ENCODE measurements around the gene HRH4. TPM values are rescaled to one million over a fixed set of nuclear protein-coding genes. Genes with fewer than 3 reads are reported as not detected.

The HRH4 gene, protein sequence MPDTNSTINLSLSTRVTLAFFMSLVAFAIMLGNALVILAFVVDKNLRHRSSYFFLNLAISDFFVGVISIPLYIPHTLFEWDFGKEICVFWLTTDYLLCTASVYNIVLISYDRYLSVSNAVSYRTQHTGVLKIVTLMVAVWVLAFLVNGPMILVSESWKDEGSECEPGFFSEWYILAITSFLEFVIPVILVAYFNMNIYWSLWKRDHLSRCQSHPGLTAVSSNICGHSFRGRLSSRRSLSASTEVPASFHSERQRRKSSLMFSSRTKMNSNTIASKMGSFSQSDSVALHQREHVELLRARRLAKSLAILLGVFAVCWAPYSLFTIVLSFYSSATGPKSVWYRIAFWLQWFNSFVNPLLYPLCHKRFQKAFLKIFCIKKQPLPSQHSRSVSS
- under 1 TPM in 7 of 8 experiments, not detected in 1; 0.08 to 0.28 (median 0.15) TPM for total RNA-seq

DNA sequence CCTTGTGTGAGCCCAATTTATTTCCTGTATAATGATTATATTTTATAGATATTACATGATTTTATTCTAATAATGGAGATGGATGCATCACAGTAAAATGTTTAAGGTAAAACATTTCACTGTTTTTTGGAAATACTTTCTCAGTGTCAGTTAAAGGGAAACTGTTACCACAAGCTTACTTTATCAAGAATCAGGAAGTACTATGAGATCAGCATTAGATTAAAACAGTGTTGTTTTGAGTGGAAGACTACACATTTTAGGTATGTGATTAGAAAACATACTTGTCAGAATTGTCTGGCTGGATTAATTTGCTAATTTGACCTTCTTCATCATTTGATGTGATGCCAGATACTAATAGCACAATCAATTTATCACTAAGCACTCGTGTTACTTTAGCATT lies at the start of gene HRH4:
TSS of gene HRH4 (plus strand) at position 250 of the 400 bp plus-strand sequence. CDS start at position 342, 92 bp downstream.
- in situ Hi-C loops (cut with MboI; ENCODE audit: low pct_unique_long_range_greater_than_20kb in 2 of 9, low sequenced_read_pairs in 9 of 9, unreplicated experiment in 9 of 9): no loop called here
- no peak within 1 kb of the TSS for H3K27ac ChIP-seq
- no peak within 1 kb of the TSS for H3K4me3 ChIP-seq
- 0 to 100% (median 91%) methylated on average over 1 of the region's 1 CpG; no CpG with 5 or more reads in 2 of the 10 experiments for WGBS, 10 experiments
- ATAC-seq (replicated peaks in 6 of 8): no peak
- H3K4me1 ChIP-seq (replicated peaks in 1 of 2): no peaks in the 10 kb centered on the region

DNA sequence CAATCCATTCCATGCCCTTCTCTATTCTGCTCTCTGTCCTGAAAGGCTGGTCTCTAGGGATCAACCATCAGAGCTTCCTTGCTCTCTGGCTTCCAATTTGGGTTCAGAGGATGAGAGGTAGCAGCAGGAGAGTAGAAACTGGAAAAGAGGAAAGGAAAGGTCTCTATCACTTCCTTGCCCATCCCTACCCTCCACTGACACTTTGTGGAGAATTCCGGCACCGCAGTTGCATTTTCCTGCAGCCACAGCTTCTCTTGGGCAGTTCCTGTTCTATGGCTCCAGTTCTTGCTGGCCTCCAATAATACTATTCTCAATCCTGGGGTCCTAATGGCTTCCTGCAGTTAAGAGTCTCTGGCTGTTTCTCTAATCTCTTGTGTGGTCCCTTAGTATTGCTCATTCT lies 47.3 kb upstream of the HRH4 start:
- in situ Hi-C loops (cut with MboI; ENCODE audit: low pct_unique_long_range_greater_than_20kb in 2 of 9, low sequenced_read_pairs in 9 of 9, unreplicated experiment in 9 of 9): no loop called here
- peak in 3 of 8 experiments; percentile 48 to 69 (median 53) for ATAC-seq (replicated peaks in 6 of 8)
- 10 to 93% (median 55%) methylated on average over 2 of the region's 2 CpGs; no CpG with 5 or more reads in 5 of the 10 experiments for WGBS, 10 experiments
- H3K27ac ChIP-seq: no peak overlapping the region
- no peaks in the 10 kb centered on the region for H3K4me1 ChIP-seq (replicated peaks in 1 of 2)
- no peak overlapping the region for H3K4me3 ChIP-seq

DNA sequence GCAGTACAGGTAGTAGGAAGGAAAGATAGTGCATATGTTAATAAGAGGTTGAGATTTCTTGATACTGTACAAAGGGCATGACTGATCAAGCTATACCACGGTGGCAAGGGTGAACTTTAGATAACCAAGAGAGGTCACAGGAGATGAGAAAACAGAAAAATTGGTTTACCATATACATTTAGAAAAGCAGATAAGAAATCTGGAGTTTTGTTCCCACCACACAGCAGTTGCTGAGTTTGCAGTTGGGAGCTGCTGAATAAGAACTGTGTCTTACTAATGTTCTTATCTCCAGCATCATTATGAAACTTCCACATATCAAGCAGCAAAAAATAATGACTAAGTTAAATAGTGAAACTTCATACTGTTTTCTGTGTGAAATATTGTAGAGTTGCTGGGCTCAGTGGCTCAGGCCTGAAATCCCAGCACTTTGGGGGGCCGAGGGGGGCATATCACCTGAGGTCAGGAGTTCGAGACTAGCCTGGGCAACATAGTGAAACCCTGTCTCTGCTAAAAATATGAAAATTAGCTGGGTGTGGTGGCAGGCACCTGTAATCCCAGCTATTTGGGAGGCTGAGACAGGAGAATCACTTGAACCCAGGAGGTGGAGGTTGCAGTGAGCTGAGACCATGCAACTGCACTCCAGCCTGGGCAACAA lies 46.0 kb upstream of the HRH4 start:
- no peak overlapping the region for H3K4me3 ChIP-seq
- no peak overlapping the region for H3K27ac ChIP-seq
- in situ Hi-C loops (cut with MboI; ENCODE audit: low pct_unique_long_range_greater_than_20kb in 2 of 9, low sequenced_read_pairs in 9 of 9, unreplicated experiment in 9 of 9): no loop called here
- ATAC-seq (replicated peaks in 6 of 8): no peak
- H3K4me1 ChIP-seq (replicated peaks in 1 of 2): no peaks in the 10 kb centered on the region
- 4 to 100% (median 91%) methylated on average over 1 to 3 of the region's 3 CpGs for WGBS, 10 experiments

DNA sequence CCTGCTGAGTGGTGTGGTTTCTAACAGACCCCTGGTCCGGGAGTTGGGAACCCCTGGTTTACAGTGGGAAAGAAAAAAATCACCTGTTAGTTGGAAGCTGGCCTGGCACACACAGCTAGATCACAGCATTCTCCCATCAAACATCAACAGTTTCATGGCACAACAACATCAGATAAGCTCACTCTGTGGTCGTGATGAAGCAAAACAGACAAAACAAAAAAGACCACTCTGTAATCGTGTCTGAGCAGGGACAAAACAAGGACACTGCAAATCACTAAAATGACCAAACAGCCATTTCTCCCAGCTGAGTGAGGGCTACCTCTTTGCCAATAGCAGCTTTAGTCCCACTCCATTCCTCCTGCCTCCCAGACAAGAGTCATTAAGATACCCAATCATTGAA lies 43.0 kb upstream of the HRH4 start:
- 10 to 81% (median 56%) methylated on average over 1 to 3 of the region's 3 CpGs; no CpG with 5 or more reads in 3 of the 10 experiments for WGBS, 10 experiments
- H3K4me3 ChIP-seq: no peak overlapping the region
- in situ Hi-C loops (cut with MboI; ENCODE audit: low pct_unique_long_range_greater_than_20kb in 2 of 9, low sequenced_read_pairs in 9 of 9, unreplicated experiment in 9 of 9): no loop called here
- H3K4me1 ChIP-seq (replicated peaks in 1 of 2): no peaks in the 10 kb centered on the region
- ATAC-seq (replicated peaks in 6 of 8): no peak
- no peak overlapping the region for H3K27ac ChIP-seq

DNA sequence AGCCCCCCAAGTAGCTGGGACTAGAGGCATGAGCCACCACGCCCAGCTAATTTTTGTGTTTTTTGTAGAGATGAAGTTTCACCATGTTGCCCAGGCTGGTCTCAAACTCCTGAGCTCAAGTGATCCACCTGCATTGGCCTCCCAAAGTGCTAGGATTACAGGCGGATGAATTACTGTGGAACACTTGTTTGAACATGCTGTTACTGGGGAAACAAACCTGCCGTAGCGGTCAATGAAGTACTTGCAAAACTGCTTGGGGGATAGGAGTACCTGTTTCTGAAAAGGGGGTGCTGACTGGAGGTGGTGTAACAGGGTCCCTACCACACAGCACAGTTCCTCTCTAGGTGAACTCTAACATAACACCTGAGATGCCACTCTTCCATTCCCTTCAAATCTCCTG lies 39.9 kb upstream of the HRH4 start:
- Histone ChIP-seq H3K4me1 (replicated peaks in 1 of 2) (no peaks in the 10 kb centered on the region), H3K4me3 (no peak overlapping the region), H3K27ac (no peak overlapping the region)
- ATAC-seq (replicated peaks in 6 of 8): no peak
- in situ Hi-C loops (cut with MboI; ENCODE audit: low pct_unique_long_range_greater_than_20kb in 2 of 9, low sequenced_read_pairs in 9 of 9, unreplicated experiment in 9 of 9): no loop called here
- 13 to 100% (median 80%) methylated on average over 1 to 3 of the region's 4 CpGs; no CpG with 5 or more reads in 3 of the 10 experiments for WGBS, 10 experiments

DNA sequence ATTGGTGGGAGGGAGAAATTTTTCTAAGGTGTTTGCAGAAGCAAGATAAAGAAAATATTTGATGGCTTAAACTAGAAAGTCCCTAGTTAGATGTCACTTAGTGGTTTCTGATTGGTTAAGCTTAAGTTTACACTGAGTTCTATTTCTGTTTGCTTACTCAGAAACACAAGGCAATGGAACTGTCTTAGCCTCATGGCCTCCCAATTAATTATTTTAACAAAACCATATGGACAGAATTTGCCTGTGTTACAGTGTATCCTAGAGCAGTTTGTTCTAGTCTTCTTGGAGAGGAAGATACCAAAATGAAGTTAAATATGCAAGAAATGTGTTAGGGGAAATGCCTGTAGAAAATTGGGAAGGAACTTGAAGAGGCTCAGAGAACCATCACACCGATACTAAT lies 38.6 kb upstream of the HRH4 start:
- Histone ChIP-seq H3K27ac (no peak overlapping the region), H3K4me3 (no peak overlapping the region), H3K4me1 (replicated peaks in 1 of 2) (peaks cover 5 to 6% of the 10 kb centered on the region in 2 donors)
- in situ Hi-C loops (cut with MboI; ENCODE audit: low pct_unique_long_range_greater_than_20kb in 2 of 9, low sequenced_read_pairs in 9 of 9, unreplicated experiment in 9 of 9): no loop called here
- 0 to 100% (median 67%) methylated on average over 1 of the region's 1 CpG; no CpG with 5 or more reads in 5 of the 10 experiments for WGBS, 10 experiments
- no peak for ATAC-seq (replicated peaks in 6 of 8)

DNA sequence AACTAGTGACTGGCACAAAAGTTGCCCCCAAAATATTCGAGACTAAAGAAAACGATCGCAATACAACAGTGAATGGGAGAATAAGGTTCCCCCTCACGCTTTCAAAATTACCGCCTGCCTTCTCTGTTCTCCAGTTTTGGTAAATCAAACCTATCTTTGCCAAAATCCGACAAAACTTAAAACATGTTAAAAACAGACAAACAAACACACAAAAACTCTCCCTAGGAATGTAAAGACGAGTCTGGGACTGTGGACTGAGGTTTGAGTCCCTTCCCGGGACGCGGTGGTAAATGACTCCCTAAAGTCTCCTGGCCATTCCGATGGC lies 34.4 kb upstream of the HRH4 start:
- Histone ChIP-seq H3K4me1 (replicated peaks in 1 of 2) (peaks cover 12 to 24% of the 10 kb centered on the region in 2 donors), H3K27ac (peak overlapping the region; percentile 94), H3K4me3 (peak overlapping the region; percentile 56 to 95 (median 73))
- ATAC-seq (replicated peaks in 6 of 8): no peak
- in situ Hi-C loops (cut with MboI; ENCODE audit: low pct_unique_long_range_greater_than_20kb in 2 of 9, low sequenced_read_pairs in 9 of 9, unreplicated experiment in 9 of 9): no loop called here
- WGBS, 10 experiments: 0 to 77% (median 49%) methylated on average over 1 to 10 of the region's 11 CpGs

DNA sequence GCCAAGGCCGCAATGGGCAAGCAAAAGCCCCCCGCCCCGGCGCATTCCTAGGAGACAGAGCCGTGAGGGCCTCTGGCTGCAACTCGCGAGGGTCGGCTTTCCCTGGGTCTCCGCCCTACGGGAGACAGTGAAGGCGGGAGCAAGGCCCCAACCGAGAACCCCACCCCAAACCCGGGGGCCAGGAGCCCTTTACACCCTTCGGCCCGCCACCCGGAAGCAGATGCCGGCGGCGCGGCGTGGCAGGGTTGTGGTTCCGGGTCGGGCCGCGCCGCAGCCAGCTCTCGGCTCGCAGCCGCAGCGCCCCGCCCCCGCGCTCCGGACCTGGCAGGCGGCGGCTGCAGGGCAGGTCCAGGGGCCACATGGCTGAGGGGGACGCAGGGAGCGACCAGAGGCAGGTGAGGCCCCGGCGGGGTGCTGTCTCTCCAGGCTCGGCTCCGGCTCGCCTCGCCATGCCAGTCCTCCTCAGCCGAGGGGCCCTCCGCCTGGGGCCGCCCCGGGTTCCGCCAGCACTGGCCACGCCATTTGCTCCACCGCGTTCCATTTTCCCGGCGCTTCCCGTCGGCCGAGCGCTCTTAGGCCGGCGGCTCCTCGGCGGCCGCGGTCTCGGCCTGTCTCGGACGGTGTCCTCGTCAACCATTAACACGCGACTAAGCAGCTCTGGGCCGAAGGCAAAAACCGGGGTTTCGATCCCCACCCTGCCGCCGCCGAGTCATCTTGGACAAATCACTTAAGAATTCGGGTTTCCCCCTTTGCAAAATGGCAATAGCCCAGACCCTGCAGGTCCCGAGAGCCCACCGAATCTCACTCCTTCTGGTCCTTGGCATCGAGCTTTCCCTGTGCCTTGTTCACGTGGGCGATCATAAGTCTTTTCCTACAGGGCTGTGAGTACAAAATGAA lies 33.8 kb upstream of the HRH4 start, which contains the start of gene IMPACT:
TSS of gene IMPACT (plus strand) at position 273 of the 897 bp plus-strand sequence. CDS start at position 360, 87 bp downstream.
- in situ Hi-C loops (cut with MboI; ENCODE audit: low pct_unique_long_range_greater_than_20kb in 2 of 9, low sequenced_read_pairs in 9 of 9, unreplicated experiment in 9 of 9): no loop called here
- Histone ChIP-seq H3K4me3 (peak within 1 kb of the TSS; percentile 56 to 95 (median 73)), H3K27ac (peak within 1 kb of the TSS; percentile 94), H3K4me1 (replicated peaks in 1 of 2) (peaks cover 12 to 24% of the 10 kb centered on the region in 2 donors)
- ATAC-seq (replicated peaks in 6 of 8): peak; percentile 91 to 96 (median 94)
- WGBS, 10 experiments: 0 to 15% (median 1%) methylated on average over 5 to 19 of the region's 82 CpGs; no CpG with 5 or more reads in 2 of the 10 experiments

DNA sequence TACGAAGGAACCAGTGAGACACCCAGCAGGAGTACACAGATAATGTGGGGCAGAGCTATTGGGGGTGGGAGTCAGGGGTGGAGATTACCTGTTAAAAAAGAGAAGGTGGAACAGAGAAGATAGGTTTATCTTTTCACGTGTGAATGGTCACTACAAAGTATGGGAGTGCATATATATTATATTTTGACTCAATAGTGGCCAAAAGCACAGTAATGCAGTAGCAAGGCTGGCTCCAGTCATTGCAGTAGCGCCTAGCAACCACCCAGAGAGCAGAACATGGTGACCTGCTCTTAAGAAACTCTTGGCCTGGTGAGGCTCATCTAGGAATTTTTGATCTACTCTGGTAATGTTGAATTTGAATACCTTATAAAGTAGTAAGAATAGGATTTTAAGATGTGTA lies 33.0 kb upstream of the HRH4 start:
- peak in 1 of 8 experiments; percentile 14 for ATAC-seq (replicated peaks in 6 of 8)
- Histone ChIP-seq H3K4me1 (replicated peaks in 1 of 2) (peaks cover 12 to 24% of the 10 kb centered on the region in 2 donors), H3K27ac (peak overlapping the region; percentile 94), H3K4me3 (peak overlapping the region; percentile 56 to 95 (median 73))
- in situ Hi-C loops (cut with MboI; ENCODE audit: low pct_unique_long_range_greater_than_20kb in 2 of 9, low sequenced_read_pairs in 9 of 9, unreplicated experiment in 9 of 9): no loop called here
- 40 to 60% methylated on average over 1 of the region's 3 CpGs; no CpG with 5 or more reads in 8 of the 10 experiments for WGBS, 10 experiments

DNA sequence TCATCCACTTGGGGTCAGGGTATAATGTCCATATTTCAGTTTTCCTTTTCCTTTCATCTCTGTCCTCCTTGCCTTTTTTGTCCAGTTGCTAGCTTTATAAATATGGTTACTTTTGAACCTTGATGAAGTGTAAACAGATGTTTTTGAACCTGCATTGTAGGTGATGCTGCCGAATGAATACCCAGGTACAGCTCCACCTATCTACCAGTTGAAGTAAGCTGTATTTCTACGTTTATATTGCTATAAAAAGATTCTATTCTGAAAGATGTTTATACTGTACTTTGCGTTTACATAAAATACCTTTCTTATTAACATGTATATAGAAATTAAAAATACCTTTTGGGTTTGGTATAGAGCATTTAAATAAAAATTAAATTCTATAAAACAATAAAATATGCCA lies 31.7 kb upstream of the HRH4 start:
- WGBS, 10 experiments: 57 to 100% (median 83%) methylated on average over 2 to 3 of the region's 3 CpGs; no CpG with 5 or more reads in 2 of the 10 experiments
- no peak overlapping the region for H3K27ac ChIP-seq
- in situ Hi-C loops (cut with MboI; ENCODE audit: low pct_unique_long_range_greater_than_20kb in 2 of 9, low sequenced_read_pairs in 9 of 9, unreplicated experiment in 9 of 9): no loop called here
- peak overlapping the region in 4 of 5 donors; percentile 58 to 95 (median 76) for H3K4me3 ChIP-seq
- ATAC-seq (replicated peaks in 6 of 8): no peak
- H3K4me1 ChIP-seq (replicated peaks in 1 of 2): peaks cover 12 to 24% of the 10 kb centered on the region in 2 donors

DNA sequence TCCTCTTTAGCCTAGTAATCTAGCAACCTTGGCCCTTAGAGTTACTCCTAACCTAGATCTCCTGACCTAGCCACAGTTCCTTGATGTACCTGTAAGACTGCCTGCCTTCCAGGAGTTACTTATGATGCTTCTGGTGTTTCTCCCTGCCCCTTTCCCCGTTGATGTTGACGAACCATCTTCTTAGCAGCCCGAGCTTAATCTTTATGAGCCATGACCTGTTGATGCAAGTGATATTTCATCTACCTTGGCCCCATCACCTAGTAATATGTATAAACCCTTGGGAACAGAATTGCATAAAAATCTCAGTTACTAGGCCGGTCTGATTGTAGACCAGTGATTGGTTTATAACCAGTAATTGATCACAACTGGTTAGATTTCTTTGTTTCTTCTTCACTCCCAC lies 31.2 kb upstream of the HRH4 start:
- peaks cover 12 to 24% of the 10 kb centered on the region in 2 donors for H3K4me1 ChIP-seq (replicated peaks in 1 of 2)
- ATAC-seq (replicated peaks in 6 of 8): no peak
- in situ Hi-C loops (cut with MboI; ENCODE audit: low pct_unique_long_range_greater_than_20kb in 2 of 9, low sequenced_read_pairs in 9 of 9, unreplicated experiment in 9 of 9): no loop called here
- no peak overlapping the region for H3K4me3 ChIP-seq
- WGBS, 10 experiments: 85 to 100% (median 100%) methylated on average over 1 to 4 of the region's 4 CpGs; no CpG with 5 or more reads in 1 of the 10 experiments
- H3K27ac ChIP-seq: no peak overlapping the region

DNA sequence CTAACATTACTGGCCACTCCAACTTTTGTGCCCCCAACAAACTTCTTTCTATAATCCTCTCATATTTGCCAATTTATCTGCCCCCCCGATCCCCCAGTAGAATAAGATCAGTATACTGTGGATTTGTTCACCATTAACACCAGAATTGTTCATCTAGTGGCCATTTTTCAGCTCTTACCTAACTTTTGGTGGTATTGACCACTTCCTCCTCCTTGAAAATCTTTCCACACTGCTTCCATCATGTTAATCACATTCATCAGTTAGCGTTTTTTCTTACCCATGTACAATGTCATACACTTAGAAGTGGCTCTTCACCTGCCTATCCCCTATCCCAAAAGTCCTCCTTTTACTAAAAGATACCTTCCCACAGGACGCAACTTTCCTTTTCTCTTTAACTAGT lies 27.8 kb upstream of the HRH4 start:
- in situ Hi-C loops (cut with MboI; ENCODE audit: low pct_unique_long_range_greater_than_20kb in 2 of 9, low sequenced_read_pairs in 9 of 9, unreplicated experiment in 9 of 9): no loop called here
- no peak for ATAC-seq (replicated peaks in 6 of 8)
- no peak overlapping the region for H3K4me3 ChIP-seq
- no peak overlapping the region for H3K27ac ChIP-seq
- 91 to 100% (median 99%) methylated on average over 1 to 3 of the region's 3 CpGs for WGBS, 10 experiments
- H3K4me1 ChIP-seq (replicated peaks in 1 of 2): peaks cover 4 to 18% of the 10 kb centered on the region in 2 donors
